ENCODE measurements around the gene EYA4.

- TF ChIP-seq CTCF (IDR thresholded peaks at IDR 0.05; ENCODE audit: insufficient read depth, low read depth, low read length) = no peak
- no peak for TF ChIP-seq EZH2 (IDR thresholded peaks at IDR 0.05; ENCODE audit: insufficient read depth, low read length)
Measured at GRCh38 chr6:133456439-133456838, 215.3 kb downstream of the EYA4 start.
